ENCODE results near the gene PHACTR2.
"Not testable (repeated sequence)": the region's sequence is repeated elsewhere in the genome, so short reads cannot be mapped to it uniquely, and the experiment has no call there.

Gene PHACTR2

DNA sequence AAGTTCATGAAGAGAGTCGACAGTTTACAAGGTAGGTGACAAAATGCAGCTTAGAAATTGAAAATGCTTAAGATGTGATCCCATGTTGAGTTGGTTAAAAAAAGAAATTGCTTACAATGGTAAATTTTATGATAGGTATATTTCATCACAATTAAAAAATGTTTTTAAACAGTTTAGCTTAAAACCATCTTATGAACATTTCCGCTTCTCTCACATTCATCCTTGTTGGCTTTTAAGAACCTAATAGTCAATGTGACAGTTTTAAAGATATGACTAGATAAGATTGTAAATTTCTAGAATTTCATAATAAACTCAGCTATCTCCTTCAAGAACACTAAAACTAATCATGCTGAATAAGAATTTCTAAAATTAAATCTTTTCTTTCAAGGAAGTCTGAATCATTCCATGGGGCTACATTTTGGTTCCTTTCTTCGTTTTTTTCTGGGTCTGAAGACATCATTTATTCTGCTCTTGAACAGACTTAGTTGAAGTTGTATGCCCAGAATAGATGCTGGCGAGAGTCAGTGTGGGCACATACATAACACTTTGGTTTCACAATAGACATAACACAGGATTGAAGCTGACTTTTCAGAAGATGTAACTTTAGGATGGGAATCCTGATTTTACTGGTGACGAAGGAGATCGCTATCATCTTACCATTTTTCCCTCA, 129.5 kb downstream of the PHACTR2 start:
- no peak for DNase-seq (ENCODE audit: low read depth, low spot score)

DNA sequence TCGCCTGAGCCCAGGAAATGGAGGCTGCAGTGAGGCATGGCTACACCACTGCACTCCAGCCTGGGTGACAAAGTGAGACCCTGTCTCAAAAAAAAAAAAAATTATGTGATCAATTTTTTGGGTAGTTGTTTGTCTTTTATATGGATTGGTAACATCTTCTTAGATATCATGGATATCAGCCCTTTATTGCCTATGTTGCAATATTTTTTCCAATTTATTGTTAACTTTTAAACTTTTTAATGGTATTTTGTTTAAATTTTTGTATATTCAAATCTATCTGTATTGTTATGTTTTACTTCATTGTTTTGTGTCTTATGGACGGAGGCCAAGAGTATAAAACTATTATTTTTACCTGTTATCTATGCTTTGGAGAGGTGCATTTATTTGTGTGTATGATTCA, 133.0 kb downstream of the PHACTR2 start:
- no peak for DNase-seq (ENCODE audit: low read depth, low spot score)

- no peak for DNase-seq (ENCODE audit: low read depth, low spot score)
Measured at GRCh38 chr6:143811501-143812157, 133.9 kb downstream of the PHACTR2 start.

DNA sequence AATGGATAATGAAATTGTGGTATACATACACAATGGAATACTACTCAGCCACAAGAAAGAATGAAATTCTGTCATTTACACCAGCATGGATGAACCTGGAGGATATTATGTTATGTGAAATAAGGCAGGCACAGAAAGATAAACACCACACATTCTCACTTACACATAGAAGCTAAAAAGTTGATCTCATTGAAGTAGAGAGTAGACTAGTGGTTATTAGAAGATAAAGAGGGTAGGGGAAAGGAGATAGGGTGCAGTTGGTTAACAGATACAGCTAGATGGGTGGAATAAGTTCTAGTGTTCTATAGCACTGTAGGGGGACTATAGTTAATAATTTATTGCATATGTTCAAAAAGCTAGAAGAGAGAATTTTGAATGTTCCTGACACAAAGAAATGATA, 139.9 kb downstream of the PHACTR2 start:
- no peak for DNase-seq (ENCODE audit: low read depth, low spot score)

DNA sequence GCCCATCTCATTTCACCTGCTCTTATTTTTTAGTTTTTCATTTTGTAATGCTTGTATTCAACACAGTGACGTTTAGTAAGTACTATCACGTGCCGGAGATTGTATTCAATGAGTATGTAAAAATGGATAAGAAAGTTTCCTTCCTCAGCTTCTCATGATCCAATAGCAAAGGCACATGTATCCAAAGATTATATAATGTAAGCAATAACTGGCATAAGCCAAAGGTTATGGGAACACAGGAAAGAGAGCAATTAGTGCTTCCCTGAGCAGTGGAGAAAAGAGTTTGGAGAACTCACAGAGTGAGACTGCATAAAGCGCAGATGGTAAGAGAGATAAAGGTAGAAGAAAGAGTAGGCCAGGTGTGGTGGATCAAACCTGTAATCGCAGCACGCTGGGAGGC, 143.6 kb downstream of the PHACTR2 start:
- DNase-seq (ENCODE audit: low read depth, low spot score) = no peak

DNA sequence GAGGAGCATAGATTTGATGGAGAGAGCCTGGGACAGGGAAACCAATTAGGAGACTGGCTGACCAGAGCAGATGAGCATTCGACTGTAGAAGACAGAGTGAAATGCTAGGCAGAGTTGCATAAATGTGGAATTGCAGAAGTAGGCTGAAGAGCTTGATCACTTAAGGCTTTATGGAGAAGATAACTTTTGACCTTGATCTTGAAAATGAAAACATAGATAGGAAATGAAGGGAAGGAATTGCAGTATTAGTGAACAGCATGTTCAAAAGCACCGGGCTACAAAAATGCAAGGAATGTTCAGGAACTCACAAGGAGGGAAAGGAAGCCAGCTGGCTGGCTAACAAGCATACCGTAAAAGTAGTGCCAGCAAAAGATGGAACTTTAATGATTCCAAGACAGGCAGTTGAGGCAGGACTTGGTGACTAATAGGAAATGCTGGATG, 144.8 kb downstream of the PHACTR2 start:
- no peak for DNase-seq (ENCODE audit: low read depth, low spot score)

DNA sequence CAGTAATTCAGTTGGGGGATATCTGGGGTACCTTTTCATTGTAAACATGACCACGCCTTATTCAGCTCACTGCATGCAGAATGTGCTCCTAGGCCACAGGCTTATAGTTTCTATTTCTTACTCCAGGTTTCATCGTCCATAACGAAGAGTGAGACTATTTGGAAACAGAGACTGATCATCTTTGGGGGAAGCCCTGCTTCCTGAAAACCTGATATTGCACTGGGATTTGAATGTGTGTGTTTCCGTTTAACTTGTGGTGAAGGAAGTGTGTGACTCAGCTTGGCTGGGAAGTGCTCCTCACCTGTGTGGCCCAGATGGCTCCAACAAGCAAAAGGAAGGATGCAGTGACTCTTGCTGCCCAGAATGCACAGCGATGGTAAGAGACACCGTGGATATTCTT, 145.8 kb downstream of the PHACTR2 start:
- DNase-seq (ENCODE audit: low read depth, low spot score) = no peak

DNA sequence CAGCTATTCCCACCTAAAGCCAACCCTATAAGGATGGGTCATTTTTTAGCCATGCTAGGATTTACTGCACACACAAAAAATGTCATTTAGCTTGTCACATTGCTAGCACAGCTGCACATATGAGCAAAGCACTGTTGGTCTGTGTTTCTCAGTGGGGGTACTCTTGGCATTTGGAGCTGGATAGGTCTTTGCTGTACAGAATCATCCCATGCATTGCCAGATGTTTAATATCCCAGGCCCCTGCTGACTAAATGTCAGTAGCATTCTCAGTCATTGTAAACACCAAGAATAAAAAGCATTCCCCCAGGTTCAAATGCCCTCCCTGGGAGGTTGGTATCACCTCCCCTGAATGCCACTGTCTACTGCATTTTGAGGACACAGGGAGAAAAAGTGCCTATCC, 150.8 kb downstream of the PHACTR2 start:
- no peak for DNase-seq (ENCODE audit: low read depth, low spot score)

DNA sequence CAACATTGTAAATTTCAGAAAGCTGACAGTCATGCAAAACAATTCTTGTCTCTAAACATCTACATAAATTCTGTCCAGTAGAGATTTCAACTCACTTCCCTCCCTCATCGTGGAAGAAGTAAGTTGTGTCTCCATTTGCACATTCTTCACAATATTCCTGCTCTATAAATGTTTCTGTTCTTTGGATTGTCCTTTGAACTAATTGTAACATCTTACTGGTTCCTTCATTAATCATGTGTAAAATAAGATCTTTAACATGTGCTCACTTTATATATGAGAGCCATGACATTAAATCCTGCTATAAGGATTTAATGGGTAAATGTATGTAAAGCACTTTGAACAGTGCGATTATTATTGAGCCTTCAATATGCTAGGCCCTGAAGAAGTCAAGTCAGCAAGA, 158.4 kb downstream of the PHACTR2 start:
- DNase-seq (ENCODE audit: low read depth, low spot score) = no peak

DNA sequence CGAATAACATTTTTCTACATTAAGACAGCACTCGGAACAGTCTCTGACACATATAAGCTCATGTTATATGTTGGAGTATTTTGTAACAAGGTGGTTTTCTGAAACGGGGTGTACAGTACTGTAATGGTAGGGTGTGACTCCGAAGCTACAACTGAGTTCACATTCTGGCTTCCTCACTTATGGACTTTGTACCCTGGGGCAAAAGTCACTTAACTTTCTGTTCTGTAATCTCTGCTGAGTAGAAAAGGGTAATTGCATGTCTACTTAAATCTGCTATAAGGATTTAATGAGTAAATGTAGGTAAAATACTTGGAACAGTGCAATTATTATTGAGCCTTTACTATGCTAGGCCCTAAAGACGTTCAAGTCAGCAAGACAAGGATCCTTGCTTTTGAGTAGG, 160.6 kb downstream of the PHACTR2 start:
- no peak for DNase-seq (ENCODE audit: low read depth, low spot score)

- no peak for DNase-seq (ENCODE audit: low read depth, low spot score)
Measured at GRCh38 chr6:143839196-143839595, 161.4 kb downstream of the PHACTR2 start.

- no peak for DNase-seq (ENCODE audit: low read depth, low spot score)
Measured at GRCh38 chr6:143840595-143841265, 163.0 kb downstream of the PHACTR2 start.

DNA sequence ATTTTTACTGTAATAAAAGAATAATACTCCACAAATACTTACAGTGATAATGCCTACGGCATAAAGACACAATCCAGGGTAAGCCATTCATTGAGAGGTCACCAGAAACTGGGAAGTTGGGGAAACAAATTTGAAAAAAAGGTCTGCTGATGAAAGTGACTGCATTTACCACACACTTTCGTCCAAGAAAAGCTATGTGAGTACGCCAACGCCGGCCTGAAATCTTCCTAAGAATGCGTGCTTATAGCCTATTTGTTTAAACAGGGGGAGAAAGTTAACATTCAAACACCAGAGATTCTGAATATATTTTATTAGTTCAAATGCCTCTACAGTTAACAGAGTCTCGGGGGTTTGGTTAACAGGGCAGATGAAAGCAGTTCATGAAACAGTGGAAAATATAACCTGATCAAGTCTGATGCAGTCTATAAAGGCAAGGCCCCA, 164.7 kb downstream of the PHACTR2 start:
- DNase-seq (ENCODE audit: low read depth, low spot score) = no peak

DNA sequence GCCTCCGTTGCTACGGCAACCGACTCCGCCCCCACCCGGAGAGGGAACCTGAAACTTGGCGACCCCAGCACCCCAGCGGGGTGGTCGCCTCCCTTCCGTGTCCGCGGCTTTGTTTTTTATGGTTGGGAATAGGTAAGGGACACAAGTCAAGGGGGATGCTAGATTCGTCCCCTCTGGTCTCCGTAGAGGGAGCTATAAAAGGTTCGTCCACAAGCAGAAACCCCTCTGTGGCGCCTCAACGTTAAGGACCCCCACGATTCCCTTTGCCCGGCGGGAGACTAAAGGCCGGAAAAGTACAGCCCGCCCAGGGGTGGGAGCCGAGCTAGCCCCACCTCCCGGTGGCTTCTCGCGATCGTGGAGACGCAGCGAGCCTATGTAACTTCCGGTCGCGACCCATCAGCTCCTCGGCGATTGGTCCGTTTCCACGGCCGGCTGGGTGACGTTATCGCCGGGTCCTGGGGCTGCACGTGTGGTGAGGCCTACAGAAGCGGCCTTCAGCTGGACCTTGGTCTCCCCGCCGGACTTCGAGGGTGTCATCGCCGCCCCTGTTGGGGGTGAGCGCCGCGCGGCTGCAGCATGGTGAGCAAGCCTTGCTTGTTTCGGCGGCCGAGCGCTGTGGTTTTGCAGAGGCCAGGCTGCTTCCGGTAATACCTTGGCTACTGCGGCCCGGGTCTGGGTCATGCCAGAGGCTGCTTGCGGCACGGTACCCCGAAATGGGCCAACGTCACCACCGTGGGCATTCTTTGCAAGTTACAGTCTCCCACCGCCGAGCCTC, 165.3 kb downstream of the PHACTR2 start, which contains the start of gene LTV1:
TSS of gene LTV1 (plus strand) at position 437 of the 775 bp plus-strand sequence. CDS start at position 577, 140 bp downstream.
- peak; percentile 93 for DNase-seq (ENCODE audit: low read depth, low spot score)

GRCh38 chr6:143843677-143843999, 165.9 kb downstream of the PHACTR2 start:
- no peak for DNase-seq (ENCODE audit: low read depth, low spot score)

GRCh38 chr6:143844006-143844405, 166.2 kb downstream of the PHACTR2 start:
- DNase-seq (ENCODE audit: low read depth, low spot score) = no peak

GRCh38 chr6:143845033-143845432, 167.3 kb downstream of the PHACTR2 start:
- DNase-seq (ENCODE audit: low read depth, low spot score) = no peak

DNA sequence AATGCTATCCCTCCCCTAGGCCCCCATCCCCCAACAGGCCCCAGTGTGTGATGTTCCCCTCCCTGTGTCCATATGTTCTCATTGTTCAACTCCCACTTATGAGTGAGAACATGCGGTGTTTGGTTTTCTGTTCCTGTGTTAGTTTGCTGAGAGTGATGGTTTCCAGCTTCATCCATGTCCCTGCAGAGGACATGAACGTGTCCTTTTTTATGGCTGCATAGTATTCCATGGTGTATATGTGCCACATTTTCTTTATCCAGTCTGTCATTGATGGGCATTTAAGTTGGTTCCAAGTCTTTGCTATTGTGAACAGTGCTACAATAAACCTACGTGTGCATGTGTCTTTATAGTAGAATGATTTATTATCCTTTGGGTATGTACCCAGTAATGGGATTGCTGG, 173.9 kb downstream of the PHACTR2 start:
- DNase-seq (ENCODE audit: low read depth, low spot score) = not testable (repeated sequence)

DNA sequence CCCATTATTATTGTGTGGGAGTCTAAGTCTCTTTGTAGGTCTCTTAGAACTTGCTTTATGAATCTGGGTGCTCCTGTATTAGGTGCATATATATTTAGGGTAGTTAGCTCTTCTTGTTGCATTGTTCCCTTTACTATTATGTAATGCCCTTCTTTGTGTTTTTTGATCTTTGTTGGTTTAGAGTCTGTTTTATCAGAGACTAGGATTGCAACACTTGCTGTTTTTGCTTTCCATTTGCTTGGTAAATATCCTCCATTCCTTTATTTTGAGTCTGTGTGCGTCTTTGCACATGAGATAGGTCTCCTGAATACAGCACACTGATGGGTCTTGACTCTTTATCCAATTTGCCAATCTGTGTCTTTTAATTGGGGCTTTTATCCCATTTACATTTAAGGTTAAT, 177.3 kb downstream of the PHACTR2 start:
- DNase-seq (ENCODE audit: low read depth, low spot score) = not testable (repeated sequence)

- not testable (repeated sequence) for DNase-seq (ENCODE audit: low read depth, low spot score)
Measured at GRCh38 chr6:143856762-143857161, 179.0 kb downstream of the PHACTR2 start.

- no peak for DNase-seq (ENCODE audit: low read depth, low spot score)
Measured at GRCh38 chr6:143857651-143858050, 179.9 kb downstream of the PHACTR2 start.
